Measurements from ENCODE around the gene MAB21L4. TPM values are rescaled to one million over a fixed set of nuclear protein-coding genes. Genes with fewer than 3 reads are reported as not detected.
A peak's percentile ranks its signal among the peaks of the same experiment; 100 is the strongest.

Gene MAB21L4
- total and polyA plus RNA-seq, 8 donors, result 0.79 to 35.7 (median 2.0) TPM

DNA sequence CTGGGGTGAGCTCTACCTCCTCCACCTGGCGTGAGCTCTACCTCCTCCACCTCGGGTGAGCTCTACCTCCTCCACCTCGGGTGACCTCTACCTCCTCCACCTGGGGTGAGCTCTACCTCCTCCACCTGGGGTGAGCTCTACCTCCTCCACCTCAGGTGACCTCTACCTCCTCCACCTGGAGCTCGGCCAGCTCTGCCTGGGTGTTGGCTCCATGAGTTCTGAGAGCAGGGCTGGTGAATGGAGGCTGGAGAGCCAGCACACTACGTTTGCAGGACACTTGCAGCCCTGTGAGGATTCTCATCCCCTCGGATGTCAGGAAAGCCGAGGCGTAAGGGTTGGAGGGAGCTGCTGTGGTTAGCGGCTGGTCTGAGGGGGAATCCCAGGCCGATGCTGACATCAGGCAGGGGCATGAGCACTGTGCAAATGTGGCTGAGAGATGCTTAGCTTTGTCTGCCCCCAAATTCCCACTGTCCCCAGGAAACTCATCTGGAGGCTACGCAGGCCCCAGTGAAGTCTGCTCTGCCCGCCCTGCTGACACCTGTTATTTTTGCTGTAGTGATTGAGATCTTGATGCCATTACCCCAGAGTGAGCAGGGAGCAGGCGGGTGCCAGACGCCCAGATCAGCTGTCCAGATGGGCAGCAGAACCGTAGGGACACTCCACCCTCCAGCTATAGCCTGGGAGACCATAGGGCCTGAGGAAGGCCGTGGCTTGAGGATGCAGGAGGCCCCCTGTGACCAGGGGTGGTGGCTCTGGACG lies 13.4 kb upstream of the MAB21L4 start:
- peaks cover 0 to under 1% of the 10 kb centered on the region in 2 donors for H3K27me3 ChIP-seq
- intact Hi-C loops (cut with DNase I), result no loop called here
- ATAC-seq (no peak), DNase-seq (no peak)
- no peak for TF ChIP-seq CTCF (IDR thresholded peaks at IDR 0.05)
- H3K27ac ChIP-seq, result no peak overlapping the region
- H3K9me3 ChIP-seq, result no peaks in the 10 kb centered on the region
- H3K4me1 ChIP-seq, result peaks cover 4 to 13% of the 10 kb centered on the region in 2 donors
- no peaks in the 10 kb centered on the region for H3K36me3 ChIP-seq
- no peak overlapping the region for H3K4me3 ChIP-seq

GRCh38 chr2:240906911-240907590 lies 11.1 kb upstream of the MAB21L4 start:
- H3K27ac ChIP-seq, result no peak overlapping the region
- H3K4me3 ChIP-seq, result no peak overlapping the region
- H3K4me1 ChIP-seq, result no peaks in the 10 kb centered on the region
- no peak for TF ChIP-seq CTCF (IDR thresholded peaks at IDR 0.05)
- ATAC-seq (peak; percentile 7), DNase-seq (peak in 1 of 4 donors; percentile 53)
- intact Hi-C loops (cut with DNase I), result no loop called here
- no peaks in the 10 kb centered on the region for H3K9me3 ChIP-seq
- no peaks in the 10 kb centered on the region for H3K27me3 ChIP-seq
- no peaks in the 10 kb centered on the region for H3K36me3 ChIP-seq

DNA sequence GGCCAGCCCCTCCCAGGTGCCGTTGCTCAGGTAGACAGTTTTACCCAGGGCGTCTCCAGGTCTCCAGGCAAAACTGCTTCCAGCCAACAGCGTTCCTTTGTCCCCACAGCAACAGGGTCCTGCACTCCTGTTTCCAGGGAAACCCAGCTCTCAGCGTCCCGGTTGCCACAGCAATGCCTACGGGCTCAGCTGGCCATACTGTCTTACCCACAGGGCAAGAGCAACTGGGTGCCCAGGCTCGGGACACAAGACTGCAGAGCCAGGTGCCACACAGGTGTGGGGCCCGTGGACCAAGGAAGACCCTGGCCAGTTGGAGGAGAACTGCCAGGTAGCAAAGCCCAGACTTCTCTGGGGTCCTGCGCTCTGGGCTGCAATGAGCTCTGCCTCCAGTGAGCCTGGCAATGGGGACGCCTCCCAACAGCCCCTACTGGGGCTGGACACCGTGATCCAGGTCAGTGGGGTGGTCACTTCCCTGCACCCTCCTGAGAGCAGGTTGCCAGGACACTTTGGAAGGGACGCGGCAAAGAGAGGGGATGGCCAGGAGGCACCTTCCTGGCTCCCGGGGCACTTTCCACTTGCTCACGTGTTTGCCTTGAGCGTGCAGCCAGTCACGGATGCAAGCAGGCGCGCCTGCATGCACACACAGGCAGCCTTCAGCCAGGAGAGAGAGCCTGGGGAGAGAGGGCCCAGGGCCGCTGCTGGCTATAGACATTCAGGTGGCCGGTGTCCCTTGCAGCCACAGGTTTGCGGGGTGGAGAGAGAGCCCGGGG lies 10.4 kb upstream of the MAB21L4 start, which contains the start of gene CROCC2:
Gene CROCC2 (plus strand): TSS at position 196 of the 770 bp plus-strand sequence. CDS start 178 bp downstream, at position 374.
- DNase-seq, result peak in 2 of 4 donors; percentile 64 to 72

GRCh38 chr2:240905176-240905781 lies 9.3 kb upstream of the MAB21L4 start:
- Histone ChIP-seq H3K27me3 (no peaks in the 10 kb centered on the region), H3K36me3 (no peaks in the 10 kb centered on the region), H3K4me1 (no peaks in the 10 kb centered on the region), H3K4me3 (no peak overlapping the region), H3K9me3 (no peaks in the 10 kb centered on the region), H3K27ac (no peak overlapping the region)
- intact Hi-C loops (cut with DNase I), result no loop called here
- ATAC-seq, result peak; percentile 48
- peak in 3 of 4 donors; percentile 23 to 80 (median 74) for DNase-seq
- TF ChIP-seq CTCF (IDR thresholded peaks at IDR 0.05), result no peak

More for the DNA sequence above, 10.4 kb upstream of the MAB21L4 start, which contains the start of gene CROCC2:
- Histone ChIP-seq H3K27me3 (no peaks in the 10 kb centered on the region), H3K36me3 (no peaks in the 10 kb centered on the region), H3K9me3 (no peaks in the 10 kb centered on the region), H3K4me3 (no peak within 1 kb of the TSS), H3K4me1 (no peaks in the 10 kb centered on the region), H3K27ac (no peak within 1 kb of the TSS)
- TF ChIP-seq CTCF (IDR thresholded peaks at IDR 0.05), result no peak
- peak; percentile 36 for ATAC-seq
- intact Hi-C loops (cut with DNase I), result no loop called here

Data from left lung (tissue), 10 donors.